GM21367 (cell line): ENCODE results near the gene PPFIA1.
"Not testable (repeated sequence)": the region's sequence is repeated elsewhere in the genome, so short reads cannot be mapped to it uniquely, and the experiment has no call there.

Experiments
- ATAC-seq: cut with Tn5 transposase; IDR thresholded peaks from one replicate; pipeline ENCODE4 v1.9.1; 2021; ENCODE audit not compliant: unreplicated experiment

Gene PPFIA1

GRCh38 chr11:70250876-70251658 is 19.4 kb upstream of the PPFIA1 start:
- ATAC-seq = no peak

GRCh38 chr11:70251659-70252321 is 18.7 kb upstream of the PPFIA1 start:
- ATAC-seq = no peak

- ATAC-seq = no peak
Measured at GRCh38 chr11:70252844-70253243, 17.6 kb upstream of the PPFIA1 start.

GRCh38 chr11:70255477-70256116 is 14.9 kb upstream of the PPFIA1 start:
- no peak for ATAC-seq

GRCh38 chr11:70259077-70259476 is 11.4 kb upstream of the PPFIA1 start:
- not testable (repeated sequence) for ATAC-seq

- no peak for ATAC-seq
Measured at GRCh38 chr11:70262951-70263350, 7.5 kb upstream of the PPFIA1 start.

GRCh38 chr11:70263363-70263762 is 7.1 kb upstream of the PPFIA1 start:
- ATAC-seq = no peak

- no peak for ATAC-seq
Measured at GRCh38 chr11:70265341-70265740, 5.1 kb upstream of the PPFIA1 start.

GRCh38 chr11:70267405-70267950 is 3.0 kb upstream of the PPFIA1 start:
- ATAC-seq = no peak

GRCh38 chr11:70268526-70268925 is 2.0 kb upstream of the PPFIA1 start:
- ATAC-seq = no peak

GRCh38 chr11:70270877-70271648 is 573 bp downstream of the PPFIA1 start:
- ATAC-seq = peak; percentile 27

GRCh38 chr11:70271649-70271953 is 1.1 kb downstream of the PPFIA1 start:
- ATAC-seq = no peak

GRCh38 chr11:70272009-70272408 is 1.5 kb downstream of the PPFIA1 start:
- ATAC-seq = no peak

GRCh38 chr11:70278994-70279393 is 8.5 kb downstream of the PPFIA1 start:
- no peak for ATAC-seq

- no peak for ATAC-seq
Measured at GRCh38 chr11:70281156-70281609, 10.7 kb downstream of the PPFIA1 start.

GRCh38 chr11:70282012-70282411 is 11.5 kb downstream of the PPFIA1 start:
- ATAC-seq = no peak

- no peak for ATAC-seq
Measured at GRCh38 chr11:70288721-70289120, 18.2 kb downstream of the PPFIA1 start.

- ATAC-seq = no peak
Measured at GRCh38 chr11:70289582-70289981, 19.1 kb downstream of the PPFIA1 start.

GRCh38 chr11:70290361-70291065 is 20.0 kb downstream of the PPFIA1 start:
- no peak for ATAC-seq

- no peak for ATAC-seq
Measured at GRCh38 chr11:70292166-70292565, 21.7 kb downstream of the PPFIA1 start.
